Measurements from ENCODE around the gene SOWAHA. TPM values are rescaled to one million over a fixed set of nuclear protein-coding genes. Genes with fewer than 3 reads are reported as not detected.

SOWAHA gene
- polyA plus RNA-seq, 2 of the 4 experiments (the other 2 are of a cell fraction), result 0.06 to 0.10 TPM

DNA sequence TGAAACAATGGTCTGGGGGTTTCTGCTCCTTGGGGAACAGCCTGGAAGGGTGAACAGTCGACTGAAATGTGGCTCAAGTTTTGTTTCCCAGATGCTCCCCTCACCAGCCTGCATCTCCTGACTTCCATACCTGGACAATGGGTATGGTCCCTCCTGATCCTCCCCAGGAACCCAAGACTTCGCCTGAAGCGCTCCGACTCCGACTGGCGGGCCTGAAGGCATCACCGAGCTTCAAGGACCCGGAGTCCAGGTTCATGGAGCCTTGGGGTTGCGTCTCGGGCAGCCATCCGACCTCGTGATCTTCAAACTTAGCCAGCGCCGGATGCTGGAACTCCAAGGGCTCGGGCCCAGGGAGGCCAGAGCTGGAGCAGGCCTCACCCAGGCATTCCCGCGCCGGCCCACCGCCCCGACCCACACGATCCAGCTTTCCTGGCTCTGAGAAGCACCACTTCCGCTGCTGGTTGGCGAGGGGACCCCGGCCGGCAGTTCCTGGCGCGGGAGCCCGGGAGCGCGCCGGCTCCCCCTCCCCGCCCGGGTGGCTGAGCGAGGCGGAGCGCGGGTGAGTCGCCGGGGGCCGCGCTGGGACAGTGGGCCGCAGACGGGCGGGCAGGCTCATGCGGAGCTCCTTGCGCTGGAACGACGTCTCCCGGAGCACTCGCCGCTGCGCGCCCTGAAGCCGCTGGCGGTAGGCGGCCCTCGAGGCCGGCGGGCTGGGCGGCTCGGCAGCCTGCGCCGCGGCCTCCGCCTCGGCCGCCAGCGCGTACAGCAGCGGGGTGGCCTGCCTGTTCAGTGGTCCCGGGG lies 12.1 kb downstream of the SOWAHA start:
- 85% methylated on average over 13 of the region's 71 CpGs for WGBS (ENCODE audit: missing lambda C conversion rate)
- no peak overlapping the region for H3K4me3 ChIP-seq
- H3K27ac ChIP-seq, result no peak overlapping the region
- POLR2A ChIA-PET, result no interaction called here
- H3K4me2 ChIP-seq, result no peak overlapping the region
- no peaks in the 10 kb centered on the region for H3K9me3 ChIP-seq
- FAIRE-seq (no peak), DNase-seq (ENCODE audit: low read depth in 1 of 2, low spot score in 1 of 2) (no peak), ATAC-seq (no peak)
- peaks cover 3% of the 10 kb centered on the region; the same call in 1 of the 3 replicates for H3K4me1 ChIP-seq
- TF ChIP-seq HOXB13 (CRISPR knock-in tag; IDR thresholded peaks at IDR 0.05; ENCODE audit: low read depth) (no peak), FOXS1 (CRISPR knock-in tag; IDR thresholded peaks at IDR 0.05) (no peak), NPAS2 (CRISPR knock-in tag; IDR thresholded peaks at IDR 0.05; ENCODE audit: borderline replicate concordance) (no peak), MYC (IDR thresholded peaks at IDR 0.05; ENCODE audit: borderline replicate concordance, low read length) (no peak), SREBF2 (IDR thresholded peaks at IDR 0.05) (no peak), FOSB (CRISPR knock-in tag; IDR thresholded peaks at IDR 0.05) (no peak), ZSCAN20 (CRISPR knock-in tag; IDR thresholded peaks at IDR 0.05) (no peak), RFX5 (IDR thresholded peaks at IDR 0.05) (no peak), SMC3 (IDR thresholded peaks at IDR 0.05) (no peak), EP300 (IDR thresholded peaks at IDR 0.05) (no peak), POLR2AphosphoS2 (conservative IDR thresholded peaks at IDR 0.05; ENCODE audit: low read length) (no peak), MAFK (IDR thresholded peaks at IDR 0.05; ENCODE audit: partially characterized antibody) (no peak), ESRRA (IDR thresholded peaks at IDR 0.05; ENCODE audit: borderline replicate concordance, low read length) (no peak), CHD2 (IDR thresholded peaks at IDR 0.05; ENCODE audit: low read length, partially characterized antibody) (no peak), KDM1A (IDR thresholded peaks at IDR 0.05; ENCODE audit: low read depth) (no peak)
- TF ChIP-seq, protein P1, sequence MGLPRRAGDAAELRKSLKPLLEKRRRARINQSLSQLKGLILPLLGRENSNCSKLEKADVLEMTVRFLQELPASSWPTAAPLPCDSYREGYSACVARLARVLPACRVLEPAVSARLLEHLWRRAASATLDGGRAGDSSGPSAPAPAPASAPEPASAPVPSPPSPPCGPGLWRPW (IDR thresholded peaks at IDR 0.05), result no peak
- TF ChIP-seq, protein P2, sequence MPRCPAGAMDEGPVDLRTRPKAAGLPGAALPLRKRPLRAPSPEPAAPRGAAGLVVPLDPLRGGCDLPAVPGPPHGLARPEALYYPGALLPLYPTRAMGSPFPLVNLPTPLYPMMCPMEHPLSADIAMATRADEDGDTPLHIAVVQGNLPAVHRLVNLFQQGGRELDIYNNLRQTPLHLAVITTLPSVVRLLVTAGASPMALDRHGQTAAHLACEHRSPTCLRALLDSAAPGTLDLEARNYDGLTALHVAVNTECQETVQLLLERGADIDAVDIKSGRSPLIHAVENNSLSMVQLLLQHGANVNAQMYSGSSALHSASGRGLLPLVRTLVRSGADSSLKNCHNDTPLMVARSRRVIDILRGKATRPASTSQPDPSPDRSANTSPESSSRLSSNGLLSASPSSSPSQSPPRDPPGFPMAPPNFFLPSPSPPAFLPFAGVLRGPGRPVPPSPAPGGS (IDR thresholded peaks at IDR 0.05), result no peak
- TF ChIP-seq, protein P3, sequence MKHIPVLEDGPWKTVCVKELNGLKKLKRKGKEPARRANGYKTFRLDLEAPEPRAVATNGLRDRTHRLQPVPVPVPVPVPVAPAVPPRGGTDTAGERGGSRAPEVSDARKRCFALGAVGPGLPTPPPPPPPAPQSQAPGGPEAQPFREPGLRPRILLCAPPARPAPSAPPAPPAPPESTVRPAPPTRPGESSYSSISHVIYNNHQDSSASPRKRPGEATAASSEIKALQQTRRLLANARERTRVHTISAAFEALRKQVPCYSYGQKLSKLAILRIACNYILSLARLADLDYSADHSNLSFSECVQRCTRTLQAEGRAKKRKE (CRISPR knock-in tag; IDR thresholded peaks at IDR 0.05; ENCODE audit: low read depth), result no peak
- CTCF ChIA-PET, result interaction anchor here (1.0 to 2.4 kb wide), 10 partner anchors 8 to 438 kb away, joined by 3 to 11 read pairs (median 4); partner anchors contain the start of gene CCNI2

DNA sequence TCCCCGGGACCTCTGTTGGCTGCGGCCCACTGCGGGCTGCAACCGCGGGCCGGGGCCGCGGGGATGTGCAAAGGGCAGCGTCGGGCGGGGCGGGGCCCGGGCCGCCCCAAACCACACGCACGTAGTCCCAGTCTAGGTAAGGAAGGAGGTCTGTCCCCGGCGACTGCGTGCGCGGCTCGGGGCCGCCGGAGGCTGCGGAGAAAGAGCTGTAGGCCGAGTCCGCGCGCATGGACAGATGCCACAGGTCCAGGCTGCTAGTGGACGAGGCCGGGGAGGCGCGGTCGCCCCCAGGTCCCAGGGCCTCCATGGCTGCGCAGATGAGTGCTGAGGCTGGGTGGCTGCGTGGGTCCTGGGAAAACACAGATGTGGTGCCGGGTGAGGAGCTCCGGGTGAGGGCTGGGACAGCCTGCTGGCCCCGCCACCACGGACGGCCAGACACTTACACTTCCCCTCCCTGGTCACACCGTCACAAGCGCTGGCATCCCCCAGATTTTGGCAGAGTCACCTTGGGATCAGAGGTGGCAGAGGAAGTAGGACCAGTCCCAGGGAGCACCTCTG lies 12.8 kb downstream of the SOWAHA start:
- no peak overlapping the region for H3K4me3 ChIP-seq
- TF ChIP-seq, protein P1 (IDR thresholded peaks at IDR 0.05), result no peak
- TF ChIP-seq TFCP2L1 (CRISPR knock-in tag; IDR thresholded peaks at IDR 0.05) (no peak), PHF8 (IDR thresholded peaks at IDR 0.05; ENCODE audit: borderline replicate concordance, low read depth) (no peak), EHF (CRISPR knock-in tag; IDR thresholded peaks at IDR 0.05) (no peak)
- TF ChIP-seq, protein P3 (CRISPR knock-in tag; IDR thresholded peaks at IDR 0.05; ENCODE audit: low read depth), result no peak
- no peak overlapping the region for H3K27ac ChIP-seq
- no peak for FAIRE-seq
- no peak for ATAC-seq
- ChIA-PET POLR2A (interaction anchor here (0.9 kb wide), 1 partner anchor 137 kb away, joined by 4 read pairs; no protein-coding TSS in a partner anchor), CTCF (interaction anchor here (0.9 to 3.8 kb wide), 10 partner anchors 7 to 299 kb away, joined by 3 to 15 read pairs (median 4); partner anchors contain the start of gene CCNI2)
- DNase-seq (ENCODE audit: low read depth in 1 of 2, low spot score in 1 of 2), result no peak
- H3K9me3 ChIP-seq, result no peaks in the 10 kb centered on the region
- 94% methylated on average over 26 of the region's 43 CpGs for WGBS (ENCODE audit: missing lambda C conversion rate)
- no peak overlapping the region for H3K4me2 ChIP-seq
- H3K4me1 ChIP-seq, result peaks cover 3% of the 10 kb centered on the region; the same call in 1 of the 3 replicates
